GM12878 (cell line): ENCODE results near the gene GPM6B. TPM values are rescaled to one million over a fixed set of nuclear protein-coding genes. Genes with fewer than 3 reads are reported as not detected.
A peak's percentile ranks its signal among the peaks of the same experiment; 100 is the strongest.

ENCODE experiments used
- ATAC-seq: fragments of 200-7000 bp; cut with Tn5 transposase; 3 replicates; pipeline ENCODE4 v1.9.1; 2020; ENCODE audit warnings: mild to moderate bottlenecking, moderate library complexity
- BruUV-seq: library from RNA; stranded (reverse); fragments of 400-500 nt; replicated peaks from 2 replicates; lab custom pipeline; 2021; lab: Mats Ljungman, UMichigan
- CTCF ChIA-PET: fragments of 300-600 bp; sonication (Branson Sonifier 250); formaldehyde crosslinking; extraction: SDS; loops from one replicate; lab custom pipeline; 2021; ENCODE audit warnings: inconsistent platforms; lab: Yijun Ruan, JAX
- POLR2A ChIA-PET: fragments of 350-600 bp; formaldehyde crosslinking; extraction: SDS; loops from one replicate; lab custom pipeline; 2021; ENCODE audit warnings: inconsistent platforms; lab: Charles Lee
- RAD21 ChIA-PET: fragments of 300-600 bp; sonication (Branson Sonifier 250); formaldehyde crosslinking; loops from one replicate; lab custom pipeline; 2023; ENCODE audit warnings: antibody characterized with exemption; ENCODE audit not compliant: unreplicated experiment; lab: Charles Lee
- SMC1A ChIA-PET: fragments of 300-600 bp; sonication (Branson Sonifier 250); formaldehyde crosslinking; loops from one replicate; lab custom pipeline; 2023; ENCODE audit not compliant: unreplicated experiment, uncharacterized antibody; lab: Charles Lee
- DNase-seq: peaks from one replicate; pipeline ENCODE4 v3.0.0-alpha.2; 2011; ENCODE audit warnings: low read depth, low spot score
- FAIRE-seq: peaks from 3 replicates; lab custom pipeline; 2011; peaks lifted over from hg19 to GRCh38; lab: Jason Lieb, UNC
- H2AFZ ChIP-seq: 2 replicates; pipeline ENCODE4 v1.6.0; 2011; ENCODE audit warnings: low read depth, low read length, control low read depth; ENCODE audit not compliant: control insufficient read depth
- H3K27ac ChIP-seq: 2 replicates; pipeline ENCODE4 v1.5.1; 2011; ENCODE audit warnings: control low read depth; ENCODE audit not compliant: control insufficient read depth, insufficient read depth
- H3K27me3 ChIP-seq, 2 experiments: replicated peaks in 1 of 2; 2 replicates each; pipeline versions ENCODE4 v1.6.0 to v1.6.1; 2011; ENCODE audit warnings: low read length in 1 of 2; ENCODE audit not compliant: control insufficient read depth in 2 of 2, insufficient read depth in 2 of 2
- H3K36me3 ChIP-seq, 2 experiments: 2 replicates each; pipeline ENCODE4 v1.5.1; 2011; ENCODE audit warnings: low read length in 1 of 2; ENCODE audit not compliant: control insufficient read depth in 2 of 2, insufficient read depth in 2 of 2
- H3K4me1 ChIP-seq: 2 replicates; pipeline ENCODE4 v1.6.1; 2011; ENCODE audit warnings: mild to moderate bottlenecking, low read length, moderate library complexity, mixed read lengths; ENCODE audit not compliant: control insufficient read depth, insufficient read depth
- H3K4me2 ChIP-seq: 2 replicates; pipeline ENCODE4 v1.6.0; 2011; ENCODE audit warnings: control low read depth; ENCODE audit not compliant: control insufficient read depth, insufficient read depth
- H3K4me3 ChIP-seq: fragments of 200-600 bp; sonication (generic); 2 replicates; pipeline ENCODE4 v1.5.1; 2016
- H3K79me2 ChIP-seq: 2 replicates; pipeline ENCODE4 v1.6.0; 2011; ENCODE audit warnings: low read length; ENCODE audit not compliant: control insufficient read depth, insufficient read depth
- H3K9ac ChIP-seq: 2 replicates; pipeline ENCODE4 v1.8.0; 2011; ENCODE audit warnings: low read length, control low read depth, mixed read lengths; ENCODE audit not compliant: control insufficient read depth, insufficient read depth
- H3K9me3 ChIP-seq: replicated peaks from 3 replicates; pipeline ENCODE4 v1.5.1; 2011; ENCODE audit warnings: mild to moderate bottlenecking, low read length; ENCODE audit not compliant: control insufficient read depth, insufficient read depth
- H4K20me1 ChIP-seq: 2 replicates; pipeline ENCODE4 v1.6.0; 2011; ENCODE audit not compliant: control insufficient read depth, insufficient read depth
- ATF2 ChIP-seq: IDR thresholded peaks from 2 replicates; pipeline ENCODE4 v1.6.1; 2012; ENCODE audit warnings: low read length, inconsistent platforms
- BCL11A ChIP-seq: IDR thresholded peaks from 2 replicates; pipeline ENCODE4 v1.6.1; 2011; ENCODE audit warnings: low read depth, low read length
- BCLAF1 ChIP-seq: fragments of 450-650 bp; IDR thresholded peaks from 2 replicates; pipeline ENCODE4 v1.6.1; 2017; ENCODE audit warnings: antibody characterized with exemption, mild to moderate bottlenecking, moderate library complexity
- NBN ChIP-seq: fragments of 450-650 bp; IDR thresholded peaks from 2 replicates; pipeline ENCODE4 v1.6.1; 2016
- NKRF ChIP-seq: fragments of 450-650 bp; conservative IDR thresholded peaks from 2 replicates; pipeline ENCODE4 v1.6.1; 2017; ENCODE audit warnings: mild to moderate bottlenecking, moderate library complexity
- PML ChIP-seq: IDR thresholded peaks from 2 replicates; pipeline ENCODE4 v1.6.1; 2012; ENCODE audit warnings: low read length, inconsistent platforms
- RAD21 ChIP-seq: IDR thresholded peaks from 2 replicates; pipeline ENCODE4 v1.6.1; 2011; ENCODE audit warnings: mild to moderate bottlenecking, low read depth, low read length, moderate library complexity; ENCODE audit not compliant: insufficient read depth
- ZBTB4 ChIP-seq: fragments of 450-650 bp; formaldehyde crosslinking; IDR thresholded peaks from 2 replicates; pipeline ENCODE4 v1.4.0; 2022; ENCODE audit warnings: mild to moderate bottlenecking, moderate library complexity
- ZNF217 ChIP-seq: fragments of 450-650 bp; IDR thresholded peaks from 2 replicates; pipeline ENCODE4 v1.6.1; 2017; ENCODE audit warnings: antibody characterized with exemption, mild to moderate bottlenecking
- in situ Hi-C: fragments of 300-500 bp; cut with MboI; formaldehyde crosslinking; loops from 9 replicates; pipeline ENCODE4 v1.14.3; 2018; ENCODE audit warnings: mixed read lengths
- intact Hi-C: fragments of 100-400 bp; cut with micrococcal nuclease; formaldehyde crosslinking; loops from one replicate; pipeline ENCODE4 v1.14.2; 2022; ENCODE audit not compliant: unreplicated experiment
- polyA plus RNA-seq, 11 experiments: library from polyadenylated mRNA; depleted of rRNA in 4 of 11; unstranded in 6 of 11; stranded (reverse) in 5 of 11; fragments of >200 nt; fragmentation: Nextera tagmentation in 4 of 11; fragmentation: Illumina TruSeq in 1 of 11; extraction: Ambion mirVana in 4 of 11; extraction: Trizol in 1 of 11; gene quantifications; 1 replicate in 1 of 11; 2 replicates in 10 of 11; pipeline versions ENCODE4 v1.2.1 to v1.2.3, GENCODE V29; 2011 to 2016; ENCODE audit warnings: inconsistent platforms in 2 of 11, missing spikeins in 2 of 11, low read depth in 1 of 11
- total RNA-seq, 4 experiments: library from RNA; depleted of rRNA in 3 of 4; stranded (reverse); fragments of >200 nt in 3 of 4; fragmentation: Illumina TruSeq in 1 of 4; extraction: Trizol in 1 of 4; gene quantifications; 2 replicates each; pipeline versions ENCODE4 v1.2.1 to v1.2.3, GENCODE V29; 2013 to 2021
- TF ChIP-seq, protein P1 (sequence below): fragments of 450-650 bp; IDR thresholded peaks from 2 replicates; pipeline ENCODE4 v1.6.1; 2016; ENCODE audit warnings: mild to moderate bottlenecking

GPM6B gene
- total and polyA plus RNA-seq, 10 of the 15 experiments (the other 5 are each of a cell fraction or from before 2014, with no cell fraction given), result 0.01 to 2.6 (median 0.37) TPM; not detected in 2

GRCh38 chrX:13750812-13751211 is 66.1 kb downstream of the GPM6B start (continued):
- TF ChIP-seq, protein P1, sequence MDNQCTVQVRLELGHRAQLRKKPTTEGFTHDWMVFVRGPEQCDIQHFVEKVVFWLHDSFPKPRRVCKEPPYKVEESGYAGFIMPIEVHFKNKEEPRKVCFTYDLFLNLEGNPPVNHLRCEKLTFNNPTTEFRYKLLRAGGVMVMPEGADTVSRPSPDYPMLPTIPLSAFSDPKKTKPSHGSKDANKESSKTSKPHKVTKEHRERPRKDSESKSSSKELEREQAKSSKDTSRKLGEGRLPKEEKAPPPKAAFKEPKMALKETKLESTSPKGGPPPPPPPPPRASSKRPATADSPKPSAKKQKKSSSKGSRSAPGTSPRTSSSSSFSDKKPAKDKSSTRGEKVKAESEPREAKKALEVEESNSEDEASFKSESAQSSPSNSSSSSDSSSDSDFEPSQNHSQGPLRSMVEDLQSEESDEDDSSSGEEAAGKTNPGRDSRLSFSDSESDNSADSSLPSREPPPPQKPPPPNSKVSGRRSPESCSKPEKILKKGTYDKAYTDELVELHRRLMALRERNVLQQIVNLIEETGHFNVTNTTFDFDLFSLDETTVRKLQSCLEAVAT, result no peak
- TF ChIP-seq NBN (no peak; the same call in 1 of the 2 replicates), ATF2 (peak; percentile 79), BCL11A (peak; percentile 83), PML (no peak)

- in situ Hi-C loops (no loop called here), intact Hi-C loops (loop anchor here (1.0 to 5.0 kb wide), 5 partner anchors 55 to 663 kb away; no protein-coding TSS in a partner anchor)
- Histone ChIP-seq H3K27me3 (no peaks in the 10 kb centered on the region), H3K79me2 (no peaks in the 10 kb centered on the region; the same call in 1 of the 2 replicates), H3K36me3 (peaks cover 0 to 19% of the 10 kb centered on the region in 2 experiments; a peak in 3 of 4 replicates), H4K20me1 (no peaks in the 10 kb centered on the region), H2AFZ (no peak overlapping the region), H3K4me2 (peak overlapping the region; percentile 59; the same call in 1 of the 2 replicates), H3K27ac (peak overlapping the region; percentile 57; the same call in 1 of the 2 replicates), H3K9ac (peak overlapping the region; percentile 30; the same call in 1 of the 2 replicates), H3K9me3 (no peaks in the 10 kb centered on the region), H3K4me3 (no peak overlapping the region), H3K4me1 (peaks cover 36% of the 10 kb centered on the region)
- ChIA-PET CTCF (interaction anchor here (0.5 to 11.5 kb wide), 23 partner anchors 9 to 749 kb away, joined by 3 to 113 read pairs (median 5); partner anchors contain the start of genes GEMIN8, OFD1, TCEANC and TRAPPC2), POLR2A (no interaction called here), RAD21 (interaction anchor here (1.1 to 15.7 kb wide), 13 partner anchors 9 to 282 kb away, joined by 3 to 175 read pairs (median 10); partner anchors contain the start of genes OFD1 and TRAPPC2), SMC1A (interaction anchor here (0.8 to 14.7 kb wide), 21 partner anchors 9 to 282 kb away, joined by 3 to 198 read pairs (median 6); partner anchors contain the start of genes GEMIN8, OFD1 and TRAPPC2)
- ATAC-seq, result peak; percentile 77
- no peak for DNase-seq
- FAIRE-seq, result peak; percentile 78
- no TSS peak for BruUV-seq
- TF ChIP-seq BCLAF1 (no peak), NKRF (no peak), NBN (0 out of 2 replicates have a peak, but pooled peaks have one; percentile 16), RAD21 (peak; percentile 72), ZNF217 (no peak), ZBTB4 (no peak)
Measured at GRCh38 chrX:13750204-13750603, 66.7 kb downstream of the GPM6B start.
